HEK293T (cell line): ENCODE results near the gene SLC25A52.

Source experiments
- ARNT ChIP-seq: fragments of 450-650 bp; IDR thresholded peaks from 2 replicates; pipeline ENCODE4 v1.6.1; 2017; ENCODE audit warnings: mild to moderate bottlenecking
- BHLHE40 ChIP-seq: fragments of 450-650 bp; IDR thresholded peaks from 2 replicates; pipeline ENCODE4 v1.6.1; 2016; ENCODE audit warnings: mild to moderate bottlenecking, moderate library complexity, borderline replicate concordance

DNA sequence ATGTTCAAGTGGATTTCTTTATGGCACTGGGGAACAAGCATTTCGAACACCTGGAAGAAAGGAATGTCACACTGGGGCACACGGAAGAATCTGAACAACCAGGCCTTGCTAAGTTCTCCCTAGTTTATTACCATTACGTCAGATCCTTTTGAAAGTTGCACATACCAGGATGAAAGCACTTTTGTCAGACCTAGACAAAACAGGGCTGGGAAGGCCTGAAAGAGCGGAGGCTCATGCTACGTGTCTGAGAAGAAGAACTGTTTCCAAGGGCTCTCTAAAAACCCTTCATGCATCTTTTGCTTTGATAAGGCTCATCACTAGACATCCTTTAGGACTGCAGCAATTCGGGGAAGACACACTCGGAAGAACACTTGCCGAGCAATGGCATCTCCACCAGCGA is 15.4 kb upstream of the SLC25A52 start:
- no peak for TF ChIP-seq BHLHE40
- TF ChIP-seq ARNT = no peak
